GM21528 (cell line): ENCODE data around the gene MRPL18.
"Not testable (repeated sequence)": the region's sequence is repeated elsewhere in the genome, so short reads cannot be mapped to it uniquely, and the experiment has no call there.

Source experiments
- ATAC-seq: cut with Tn5 transposase; IDR thresholded peaks from one replicate; pipeline ENCODE4 v1.9.1; 2021; ENCODE audit warnings: mild to moderate bottlenecking, moderate library complexity; ENCODE audit not compliant: unreplicated experiment, low FRiP score

The MRPL18 gene

GRCh38 chr6:159769470-159769869 lies 20.8 kb upstream of the MRPL18 start:
- no peak for ATAC-seq

DNA sequence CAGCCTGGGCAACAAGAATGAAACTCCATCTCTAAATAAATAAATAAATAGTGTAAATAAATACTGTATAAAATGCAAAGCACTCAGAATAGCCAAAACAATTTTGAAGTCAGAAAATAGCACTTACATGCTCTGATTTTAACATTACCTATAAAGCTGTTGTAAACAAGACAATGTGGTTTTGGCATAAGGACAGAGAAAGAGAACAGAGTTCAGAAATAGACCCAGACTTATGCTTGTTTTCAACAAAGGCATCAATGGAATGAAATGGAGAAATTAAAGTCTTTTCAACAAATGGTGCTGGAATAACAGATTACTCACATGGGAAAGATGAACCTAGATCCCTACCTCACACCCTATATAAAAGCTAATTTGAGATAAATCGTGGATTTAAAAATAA lies 18.1 kb upstream of the MRPL18 start:
- no peak for ATAC-seq

- ATAC-seq, result no peak
Measured at GRCh38 chr6:159777240-159777904, 12.9 kb upstream of the MRPL18 start.

DNA sequence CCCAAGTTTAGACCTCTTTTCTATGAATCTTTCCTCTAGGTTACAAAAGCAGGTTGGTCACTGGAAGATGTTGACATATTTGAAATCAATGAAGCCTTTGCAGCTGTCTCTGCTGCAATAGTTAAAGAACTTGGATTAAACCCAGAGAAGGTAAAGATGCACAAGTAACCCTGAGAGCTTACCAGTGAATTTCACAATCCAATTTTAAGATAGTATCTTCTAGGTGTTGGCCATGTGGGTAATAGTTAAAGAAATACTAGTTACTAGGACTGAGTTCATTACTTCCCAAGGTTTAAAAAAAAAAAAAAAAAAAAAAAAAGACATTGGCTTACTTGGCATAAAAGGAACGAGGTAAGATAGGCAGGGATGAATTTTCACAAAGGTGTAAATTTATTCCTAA lies 12.1 kb upstream of the MRPL18 start:
- no peak for ATAC-seq

DNA sequence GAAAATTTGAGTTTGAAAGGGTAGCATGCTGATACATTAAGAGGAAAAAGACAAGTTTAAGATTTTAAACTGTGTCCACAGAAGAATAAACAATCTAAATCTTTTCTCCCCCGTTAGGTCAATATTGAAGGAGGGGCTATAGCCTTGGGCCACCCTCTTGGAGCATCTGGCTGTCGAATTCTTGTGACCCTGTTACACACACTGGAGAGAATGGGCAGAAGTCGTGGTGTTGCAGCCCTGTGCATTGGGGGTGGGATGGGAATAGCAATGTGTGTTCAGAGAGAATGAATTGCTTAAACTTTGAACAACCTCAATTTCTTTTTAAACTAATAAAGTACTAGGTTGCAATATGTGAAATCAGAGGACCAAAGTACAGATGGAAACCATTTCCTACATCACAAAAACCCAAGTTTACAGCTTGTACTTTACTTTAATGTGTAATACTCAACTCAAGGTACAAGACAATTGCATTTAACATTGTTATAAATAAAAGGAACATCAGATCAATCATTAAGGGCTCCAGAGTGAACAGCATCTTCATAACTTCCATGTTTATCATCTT lies 11.6 kb upstream of the MRPL18 start:
- ATAC-seq, result no peak

GRCh38 chr6:159788276-159788675 lies 2.0 kb upstream of the MRPL18 start:
- ATAC-seq, result no peak

GRCh38 chr6:159788753-159789376 lies 1.4 kb upstream of the MRPL18 start:
- ATAC-seq, result no peak

DNA sequence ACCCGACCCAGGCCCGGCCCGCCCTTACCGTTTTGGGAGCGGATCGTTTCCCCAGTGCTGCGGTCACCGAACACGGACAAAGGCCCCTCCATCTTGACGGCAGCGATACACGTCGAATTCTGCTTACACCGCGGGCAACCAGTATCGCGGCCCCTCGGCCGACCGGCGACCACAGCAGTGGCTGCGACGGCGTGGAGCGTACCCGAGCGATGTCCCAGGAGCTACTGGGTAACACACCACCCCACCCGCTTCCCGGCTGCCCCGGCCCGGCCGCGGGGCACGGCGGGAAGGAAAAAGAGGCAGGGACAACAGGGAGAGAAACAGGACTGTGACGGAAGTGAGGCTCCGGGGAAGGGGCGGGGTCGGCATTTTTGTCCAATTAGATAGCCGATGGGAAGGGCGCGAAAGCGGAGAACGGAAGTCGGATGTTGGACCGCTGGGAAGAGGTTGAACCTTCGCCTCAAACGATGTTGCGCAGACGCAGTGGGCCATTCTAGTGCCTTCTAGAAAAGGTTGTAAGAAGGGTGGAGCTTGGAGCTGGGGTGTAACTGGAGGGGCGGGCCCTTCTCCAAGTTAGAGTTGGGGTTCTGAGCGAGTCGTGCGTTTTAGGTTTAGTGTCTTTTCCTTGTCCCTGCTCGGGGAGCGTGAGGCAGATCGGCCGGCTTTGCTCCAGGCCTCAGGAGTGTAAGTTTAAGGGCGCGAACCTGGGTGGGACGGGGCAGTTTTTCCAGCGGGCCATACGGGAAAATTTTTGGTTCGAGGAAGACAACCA lies 704 bp upstream of the MRPL18 start, which contains the start of gene TCP1:
Gene TCP1, minus strand, starts transcription at position 226 of the 772 bp plus-strand sequence. Its CDS starts 134 bp downstream, at position 92.
- peak; percentile 81 for ATAC-seq

DNA sequence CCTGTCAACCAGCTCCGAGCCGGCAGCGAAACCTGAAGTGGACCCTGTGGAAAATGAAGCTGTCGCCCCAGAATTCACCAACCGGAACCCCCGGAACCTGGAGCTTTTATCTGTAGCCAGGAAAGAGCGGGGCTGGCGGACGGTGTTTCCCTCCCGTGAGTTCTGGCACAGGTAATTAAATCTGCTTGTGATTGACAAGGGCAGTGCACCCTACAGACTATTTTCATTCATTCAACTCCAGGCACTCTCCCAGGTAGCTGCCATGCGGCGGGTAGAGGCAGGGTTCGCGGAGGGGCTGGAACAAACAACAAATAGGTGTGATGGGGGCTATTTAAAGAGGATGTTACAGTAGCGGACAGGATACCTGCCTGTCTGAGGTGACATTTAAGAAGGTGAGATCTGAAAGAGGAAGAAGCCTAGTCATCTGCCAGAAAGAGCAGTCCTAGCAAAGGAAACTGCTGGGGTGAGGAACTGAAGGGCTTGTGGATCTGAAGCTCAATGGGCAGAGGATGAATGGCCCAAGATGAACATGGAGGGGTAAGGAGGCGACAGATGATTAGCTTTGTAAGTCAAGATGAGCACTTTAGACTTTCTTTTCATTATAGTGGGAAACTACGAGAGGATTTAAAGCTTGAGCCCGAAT lies 810 bp downstream of the MRPL18 start:
- ATAC-seq, result no peak

DNA sequence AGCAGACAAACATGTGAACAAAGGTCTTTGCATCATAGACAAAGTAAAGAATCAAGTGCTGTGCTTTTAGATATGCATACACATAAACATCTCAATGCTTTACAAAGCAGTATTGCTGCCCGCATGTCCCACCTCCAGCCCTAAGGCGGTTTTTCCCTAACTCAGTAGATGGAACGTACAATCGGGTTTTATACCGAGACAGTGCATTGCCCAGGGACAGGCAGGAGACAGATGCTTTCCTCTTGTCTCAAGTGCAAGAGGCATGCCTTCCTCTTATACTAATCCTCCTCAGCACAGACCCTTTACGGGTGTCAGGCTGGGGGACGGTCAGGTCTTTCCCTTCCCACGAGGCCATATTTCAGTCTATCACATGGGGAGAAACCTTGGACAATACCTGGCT lies 4.7 kb downstream of the MRPL18 start:
- not testable (repeated sequence) for ATAC-seq

- ATAC-seq, result no peak
Measured at GRCh38 chr6:159797554-159797953, 7.3 kb downstream of the MRPL18 start.

DNA sequence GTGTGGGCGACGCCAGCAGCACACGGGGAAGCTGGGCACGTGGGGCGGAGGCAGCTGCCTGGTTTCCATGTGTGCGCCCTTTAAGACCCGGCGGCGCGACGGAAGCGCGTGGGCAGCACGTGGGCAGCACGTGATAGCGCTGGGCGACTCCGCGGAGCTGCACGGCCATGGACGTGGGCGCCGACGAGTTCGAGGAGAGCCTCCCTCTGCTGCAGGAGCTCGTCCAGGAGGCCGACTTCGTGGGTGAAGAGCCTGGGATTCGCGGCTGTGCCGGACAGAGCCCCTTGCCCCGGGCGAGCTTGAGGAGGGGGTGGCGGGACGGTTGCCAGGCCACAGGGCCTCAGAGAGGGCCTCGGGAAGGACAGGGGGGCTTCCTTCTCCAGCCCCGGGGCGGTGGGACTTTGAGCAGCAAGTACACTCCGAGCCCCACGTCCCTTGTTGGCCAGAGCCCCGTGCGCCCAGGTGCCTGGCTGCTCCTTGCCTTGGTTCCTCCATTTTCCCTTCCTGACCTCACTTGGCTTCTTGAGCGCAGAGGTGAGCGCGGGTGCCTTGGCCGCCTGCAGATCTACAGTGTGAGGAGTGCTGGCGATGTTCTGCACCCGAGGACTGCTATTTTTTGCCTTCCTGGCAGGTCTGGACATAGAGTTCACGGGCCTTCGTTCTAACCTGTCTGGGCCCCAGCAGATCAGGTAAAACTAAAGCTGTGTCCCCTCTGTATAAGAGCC lies 10.0 kb downstream of the MRPL18 start, which contains the start of gene PNLDC1:
Gene PNLDC1, plus strand, starts transcription at position 136 of the 725 bp plus-strand sequence. Its CDS starts 32 bp downstream, at position 168.
- no peak for ATAC-seq

DNA sequence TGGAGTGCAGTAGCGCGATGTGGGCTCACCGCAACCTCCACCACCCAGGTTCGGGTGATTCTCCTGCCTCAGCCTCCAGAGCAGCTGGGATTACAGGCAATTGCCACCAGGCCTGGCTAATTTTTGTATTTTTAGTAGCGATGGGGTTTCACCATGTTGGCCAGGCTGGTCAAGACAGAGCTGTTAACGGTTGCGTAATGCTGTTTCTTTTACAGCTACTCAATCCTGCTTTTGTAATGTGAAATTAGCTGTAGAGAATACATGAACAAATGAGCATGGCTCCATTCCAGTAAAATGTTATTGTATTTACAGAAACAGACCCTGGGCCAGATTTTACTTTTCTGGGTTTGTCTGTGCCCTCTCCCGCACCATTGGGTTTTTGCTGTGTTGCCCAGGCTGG lies 11.7 kb downstream of the MRPL18 start:
- ATAC-seq, result no peak

- ATAC-seq, result no peak
Measured at GRCh38 chr6:159804504-159804903, 14.2 kb downstream of the MRPL18 start.

GRCh38 chr6:159805440-159806020 lies 15.3 kb downstream of the MRPL18 start:
- no peak for ATAC-seq

GRCh38 chr6:159806021-159806458 lies 15.8 kb downstream of the MRPL18 start:
- ATAC-seq, result no peak

DNA sequence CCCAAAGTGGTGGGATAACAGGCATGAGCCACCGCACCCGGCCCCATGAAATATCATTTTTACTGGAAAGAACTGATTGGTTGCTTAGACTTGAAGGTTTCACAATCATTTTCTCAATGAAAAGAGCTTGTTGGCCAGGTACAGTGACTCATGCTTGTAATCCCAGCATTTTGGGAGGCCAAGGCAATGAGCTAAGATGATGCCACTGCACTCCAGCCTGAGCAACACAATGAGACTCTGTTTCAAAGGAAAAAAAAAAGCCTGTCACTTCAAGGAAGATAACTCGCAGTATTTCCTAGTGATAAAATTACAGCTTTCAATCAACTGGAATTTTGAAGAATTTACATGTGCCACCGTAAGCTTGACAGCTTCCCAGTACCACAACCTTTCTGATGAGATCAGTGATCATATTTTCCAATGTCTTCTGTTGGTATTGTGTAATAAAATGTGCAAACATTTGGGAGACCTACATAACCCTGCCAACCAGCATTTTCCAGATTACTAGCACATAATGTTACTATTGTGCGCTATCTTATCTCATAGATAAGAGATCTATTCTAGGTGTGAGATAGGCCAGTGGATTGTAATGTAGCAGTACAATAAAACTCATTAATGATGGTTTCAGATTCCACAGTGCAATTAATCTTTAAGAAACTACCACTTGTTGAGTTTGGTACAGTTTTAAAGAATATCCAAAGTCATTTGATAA lies 17.0 kb downstream of the MRPL18 start:
- ATAC-seq, result no peak

- ATAC-seq, result no peak
Measured at GRCh38 chr6:159808647-159809046, 18.4 kb downstream of the MRPL18 start.

DNA sequence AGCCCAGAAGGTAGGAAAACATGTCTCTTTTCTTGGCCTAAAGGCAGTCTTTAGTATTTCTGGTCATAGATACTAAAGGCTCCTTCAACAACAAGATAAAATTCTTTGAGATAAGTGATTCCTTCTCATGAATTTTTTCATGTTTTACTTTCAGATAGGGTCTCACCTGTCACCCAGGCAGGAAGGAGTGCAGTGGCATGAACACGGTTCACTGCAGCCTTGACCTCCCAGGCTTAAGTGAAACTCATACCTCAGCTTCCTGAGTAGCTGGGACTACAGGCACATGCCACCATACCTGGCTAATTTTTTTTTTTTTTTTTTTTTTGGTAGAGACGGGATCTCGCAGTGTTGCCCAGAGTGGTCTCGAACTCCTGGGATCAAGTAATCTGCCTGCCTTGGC lies 18.9 kb downstream of the MRPL18 start:
- ATAC-seq, result no peak
